GM21367 (cell line): Measurements from ENCODE around the gene MED8.

Experiments
- ATAC-seq: cut with Tn5 transposase; IDR thresholded peaks from one replicate; pipeline ENCODE4 v1.9.1; 2021; ENCODE audit not compliant: unreplicated experiment

MED8 gene

DNA sequence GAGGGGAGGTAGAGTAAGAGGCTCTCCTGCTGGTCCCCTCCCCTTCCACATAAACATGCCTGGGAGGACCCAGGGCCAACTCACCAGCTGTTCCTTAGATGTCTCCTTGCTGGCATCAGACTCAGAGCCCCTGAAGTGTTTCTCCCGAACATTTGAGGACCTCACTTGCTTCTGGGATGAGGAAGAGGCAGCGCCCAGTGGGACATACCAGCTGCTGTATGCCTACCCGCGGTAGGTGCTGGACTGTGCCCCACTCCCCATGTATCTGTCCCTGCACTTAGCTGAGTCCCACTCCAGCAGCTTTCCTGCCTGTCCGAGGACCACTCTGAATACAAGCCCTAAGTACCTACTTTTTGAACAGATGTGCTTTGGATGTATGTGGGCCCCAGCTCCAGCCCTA, 51.6 kb downstream of the MED8 start:
- no peak for ATAC-seq

GRCh38 chr1:43337588-43337987, 52.0 kb downstream of the MED8 start, which contains the start of gene MPL:
Gene MPL, plus strand, starts transcription at chr1:43337818. Its CDS starts 31 bp downstream, at chr1:43337849.
- ATAC-seq: no peak

- no peak for ATAC-seq
Observed at GRCh38 chr1:43334453-43335205, 55.0 kb downstream of the MED8 start.
